ENCODE measurements around the gene CLEC3A. TPM values are rescaled to one million over a fixed set of nuclear protein-coding genes. Genes with fewer than 3 reads are reported as not detected.

Gene CLEC3A
- not detected in 2 replicates for total RNA-seq

GRCh38 chr16:78022347-78023060, at the start of gene CLEC3A:
CLEC3A (plus strand) TSS chr16:78022548; CDS start chr16:78022627, 79 bp downstream.

Other genes starting within 250 kb of the CLEC3A start
- 0.98 and 2.5 TPM in 2 replicates for gene VAT1L, start 234.0 kb upstream of the CLEC3A start, total RNA-seq
- 6.7 and 17.6 TPM in 2 replicates for gene WWOX, start 77.1 kb downstream of the CLEC3A start, total RNA-seq